SU-DHL-6 (cell line): Measurements from ENCODE around the gene SLC6A17.

ENCODE experiments used
- H2AFZ ChIP-seq: fragments of 200-600 bp; sonication (generic); 2 replicates; pipeline ENCODE4 v1.6.1; 2014; ENCODE audit warnings: low read depth, mild to moderate bottlenecking, moderate library complexity, mixed read lengths, antibody characterized with exemption, low read length; ENCODE audit not compliant: severe bottlenecking
- H3F3A ChIP-seq: fragments of 200-600 bp; shearing (Covaris generic); 2 replicates; pipeline ENCODE4 v1.6.0; 2016; ENCODE audit warnings: antibody characterized with exemption, mild to moderate bottlenecking; ENCODE audit not compliant: insufficient read depth
- H3K27ac ChIP-seq: fragments of 200-600 bp; sonication (generic); 2 replicates; pipeline ENCODE4 v1.5.1; 2016; ENCODE audit warnings: low read depth, mild to moderate bottlenecking, low read length, moderate library complexity, mixed read lengths
- H3K27me3 ChIP-seq: fragments of 200-600 bp; sonication (generic), shearing (Covaris generic); 2 replicates; pipeline ENCODE4 v1.6.0; 2014; ENCODE audit warnings: mild to moderate bottlenecking, low read length
- H3K36me3 ChIP-seq: fragments of 200-600 bp; sonication (generic); 2 replicates; pipeline ENCODE4 v1.6.1; 2014; ENCODE audit warnings: mild to moderate bottlenecking, low read length, mixed read lengths
- H3K4me2 ChIP-seq: fragments of 300-600, 200-600 bp; shearing (Covaris generic), sonication (generic); 2 replicates; pipeline ENCODE4 v1.6.0; 2014; ENCODE audit warnings: low read length, low read depth, mild to moderate bottlenecking; ENCODE audit not compliant: poor library complexity, severe bottlenecking
- H3K4me3 ChIP-seq: fragments of 200-600 bp; sonication (generic); 2 replicates; pipeline ENCODE4 v1.5.1; 2014; ENCODE audit warnings: antibody characterized with exemption, low read length, mild to moderate bottlenecking, mixed read lengths; ENCODE audit not compliant: insufficient read depth, poor library complexity, severe bottlenecking
- H3K79me2 ChIP-seq: fragments of 200-600 bp; sonication (generic); 2 replicates; pipeline ENCODE4 v1.6.1; 2014; ENCODE audit warnings: mild to moderate bottlenecking, low read length, moderate library complexity; ENCODE audit not compliant: insufficient read depth
- H3K9ac ChIP-seq: fragments of 200-600 bp; sonication (generic); 2 replicates; pipeline ENCODE4 v1.7.0; 2014; ENCODE audit warnings: mild to moderate bottlenecking, low read length
- H3K9me2 ChIP-seq: fragments of 200-600 bp; sonication (generic); replicated peaks from 2 replicates; pipeline ENCODE4 v1.6.1; 2014; ENCODE audit warnings: low read length; ENCODE audit not compliant: insufficient read depth
- H3K9me3 ChIP-seq: fragments of 200-600 bp; sonication (generic); 2 replicates; pipeline ENCODE4 v1.6.1; 2014; ENCODE audit warnings: low read length, mixed read lengths; ENCODE audit not compliant: insufficient read depth
- H4K20me1 ChIP-seq: fragments of 200-600 bp; sonication (generic); 2 replicates; pipeline ENCODE4 v1.6.1; 2014; ENCODE audit warnings: low read depth, mild to moderate bottlenecking, antibody characterized with exemption, low read length, moderate library complexity, mixed read lengths
- EZH2phosphoT487 ChIP-seq: fragments of 200-600 bp; sonication (generic), shearing (Covaris generic); conservative IDR thresholded peaks from 2 replicates; pipeline ENCODE4 v1.6.1; 2018; ENCODE audit warnings: mild to moderate bottlenecking, antibody characterized with exemption, low read length, moderate library complexity, mixed read lengths
- TF ChIP-seq, protein P1 (sequence below): fragments of 200-600 bp; sonication (generic); IDR thresholded peaks from one replicate; pipeline ENCODE4 v1.5.1; 2017; ENCODE audit warnings: antibody characterized with exemption, mild to moderate bottlenecking, low read length, moderate library complexity; ENCODE audit not compliant: insufficient read depth, poor library complexity, severe bottlenecking

Gene SLC6A17

DNA sequence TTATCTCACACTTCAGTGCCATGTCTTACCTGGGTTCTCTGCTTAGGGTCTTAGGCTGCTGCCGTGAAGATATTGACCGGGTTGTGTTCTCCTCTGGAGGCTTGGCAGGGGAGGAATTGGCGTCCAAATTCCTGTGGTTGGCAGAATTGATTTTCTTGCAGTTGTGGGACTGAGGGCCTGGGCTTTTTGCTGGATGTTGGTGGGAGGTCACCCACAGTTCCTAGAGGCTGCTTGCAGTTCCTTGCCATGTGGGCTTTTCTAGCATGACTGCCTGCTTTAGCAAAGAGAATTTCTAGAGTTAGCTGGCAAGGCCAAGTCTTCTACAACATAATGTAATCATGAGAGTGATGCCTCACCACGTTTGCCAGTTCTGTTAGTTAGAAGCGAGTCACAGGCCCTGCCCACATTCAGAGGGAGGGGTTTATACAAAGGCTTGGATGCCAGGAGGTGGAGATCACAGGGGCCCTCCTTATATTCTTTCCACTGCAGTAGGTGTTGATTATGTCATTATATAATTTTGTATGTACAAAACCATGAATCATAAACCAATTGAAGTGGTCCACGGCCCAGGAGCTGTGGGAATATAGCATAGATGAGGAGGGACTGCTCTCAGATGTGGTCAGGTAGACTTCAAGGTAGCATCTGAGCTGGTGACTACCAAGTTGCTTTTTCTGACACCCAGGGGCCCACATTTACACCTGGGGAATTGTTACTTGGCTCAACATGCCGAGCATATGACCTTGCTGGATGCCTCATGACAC is 31.5 kb upstream of the SLC6A17 start:
- H3K27me3 ChIP-seq = no peaks in the 10 kb centered on the region
- H3K4me2 ChIP-seq = no peak overlapping the region
- no peak overlapping the region for H2AFZ ChIP-seq
- H3K9ac ChIP-seq = no peak overlapping the region
- H3F3A ChIP-seq = no peaks in the 10 kb centered on the region
- no peaks in the 10 kb centered on the region for H3K36me3 ChIP-seq
- peaks cover 11% of the 10 kb centered on the region; the same call in 1 of the 2 replicates for H3K9me3 ChIP-seq
- H4K20me1 ChIP-seq = no peaks in the 10 kb centered on the region
- H3K4me3 ChIP-seq = no peak overlapping the region
- no peaks in the 10 kb centered on the region for H3K79me2 ChIP-seq
- TF ChIP-seq, protein P1, sequence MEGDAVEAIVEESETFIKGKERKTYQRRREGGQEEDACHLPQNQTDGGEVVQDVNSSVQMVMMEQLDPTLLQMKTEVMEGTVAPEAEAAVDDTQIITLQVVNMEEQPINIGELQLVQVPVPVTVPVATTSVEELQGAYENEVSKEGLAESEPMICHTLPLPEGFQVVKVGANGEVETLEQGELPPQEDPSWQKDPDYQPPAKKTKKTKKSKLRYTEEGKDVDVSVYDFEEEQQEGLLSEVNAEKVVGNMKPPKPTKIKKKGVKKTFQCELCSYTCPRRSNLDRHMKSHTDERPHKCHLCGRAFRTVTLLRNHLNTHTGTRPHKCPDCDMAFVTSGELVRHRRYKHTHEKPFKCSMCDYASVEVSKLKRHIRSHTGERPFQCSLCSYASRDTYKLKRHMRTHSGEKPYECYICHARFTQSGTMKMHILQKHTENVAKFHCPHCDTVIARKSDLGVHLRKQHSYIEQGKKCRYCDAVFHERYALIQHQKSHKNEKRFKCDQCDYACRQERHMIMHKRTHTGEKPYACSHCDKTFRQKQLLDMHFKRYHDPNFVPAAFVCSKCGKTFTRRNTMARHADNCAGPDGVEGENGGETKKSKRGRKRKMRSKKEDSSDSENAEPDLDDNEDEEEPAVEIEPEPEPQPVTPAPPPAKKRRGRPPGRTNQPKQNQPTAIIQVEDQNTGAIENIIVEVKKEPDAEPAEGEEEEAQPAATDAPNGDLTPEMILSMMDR = no peak
- TF ChIP-seq EZH2phosphoT487 = no peak
- no peak overlapping the region for H3K27ac ChIP-seq
- H3K9me2 ChIP-seq = no peaks in the 10 kb centered on the region

DNA sequence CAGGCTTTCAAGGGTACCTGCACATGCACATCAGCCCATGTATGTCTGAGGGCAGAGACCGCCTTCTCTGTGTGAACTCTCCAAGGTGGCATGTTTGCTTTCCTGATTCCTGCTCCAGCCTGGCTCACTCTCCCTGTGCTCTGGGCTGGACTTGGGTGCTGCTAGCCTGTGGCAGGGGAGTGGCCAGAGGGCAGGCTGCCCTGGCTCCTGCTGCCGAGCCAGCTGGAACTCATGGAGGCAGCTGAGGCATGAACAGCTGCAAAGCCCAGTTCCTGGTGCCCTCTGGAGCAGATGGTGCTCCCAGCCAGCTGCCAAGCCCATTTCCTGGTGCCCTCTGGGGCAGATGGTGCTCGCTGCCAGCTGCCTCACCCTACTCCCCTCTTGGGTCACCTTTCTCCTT is 30.5 kb upstream of the SLC6A17 start:
- H3K4me2 ChIP-seq = no peak overlapping the region
- TF ChIP-seq EZH2phosphoT487 = no peak
- TF ChIP-seq, protein P1 = no peak
- H3K27me3 ChIP-seq = no peaks in the 10 kb centered on the region
- no peak overlapping the region for H3K4me3 ChIP-seq
- H3K27ac ChIP-seq = no peak overlapping the region
- no peaks in the 10 kb centered on the region for H3K36me3 ChIP-seq
- H3K9me3 ChIP-seq = peaks cover 15% of the 10 kb centered on the region; the same call in 1 of the 2 replicates
- no peaks in the 10 kb centered on the region for H3F3A ChIP-seq
- no peaks in the 10 kb centered on the region for H3K79me2 ChIP-seq
- H3K9me2 ChIP-seq = no peaks in the 10 kb centered on the region
- no peaks in the 10 kb centered on the region for H4K20me1 ChIP-seq
- H2AFZ ChIP-seq = no peak overlapping the region
- no peak overlapping the region for H3K9ac ChIP-seq

DNA sequence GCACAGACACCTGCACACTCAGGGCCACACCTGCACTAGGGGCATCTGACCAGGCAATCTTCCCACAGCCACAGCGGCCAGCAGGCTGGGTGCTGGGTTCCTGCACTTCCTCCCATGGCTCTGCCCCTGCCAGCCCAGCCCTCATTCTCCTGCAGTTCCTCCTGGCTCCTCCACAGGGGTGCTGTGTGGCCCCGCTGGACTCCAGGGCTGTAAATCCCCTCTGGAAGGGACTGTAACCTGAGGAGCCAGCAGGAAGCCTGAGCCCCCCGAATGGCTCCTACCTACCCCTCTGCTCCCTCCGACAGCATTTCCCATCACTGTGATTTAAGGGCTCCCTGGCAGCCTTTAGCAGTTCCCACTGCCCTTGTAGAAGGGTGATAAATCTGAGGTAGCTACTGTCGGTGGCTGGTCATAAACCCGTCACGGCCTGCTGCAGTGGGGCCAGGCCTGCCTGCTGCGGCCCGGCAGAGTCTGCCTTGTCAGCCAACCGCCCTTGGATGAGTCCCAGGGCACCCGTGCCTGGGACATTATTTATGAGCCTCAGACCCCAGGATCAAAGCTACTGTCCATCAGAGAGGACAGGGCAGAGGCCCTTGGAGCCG is 29.2 kb upstream of the SLC6A17 start:
- Histone ChIP-seq H3K4me2 (no peak overlapping the region), H3K4me3 (no peak overlapping the region), H2AFZ (no peak overlapping the region), H3K9me3 (peaks cover 15% of the 10 kb centered on the region; the same call in 1 of the 2 replicates), H3K27ac (no peak overlapping the region), H3K9ac (no peak overlapping the region), H3F3A (no peaks in the 10 kb centered on the region), H3K27me3 (no peaks in the 10 kb centered on the region), H3K79me2 (no peaks in the 10 kb centered on the region), H3K36me3 (no peaks in the 10 kb centered on the region), H3K9me2 (no peaks in the 10 kb centered on the region), H4K20me1 (no peaks in the 10 kb centered on the region)
- no peak for TF ChIP-seq EZH2phosphoT487
- TF ChIP-seq, protein P1 = no peak
